IMR-90 (cell line): ENCODE results near the gene EGLN3. TPM values are rescaled to one million over a fixed set of nuclear protein-coding genes. Genes with fewer than 3 reads are reported as not detected.

Experiments used
- ATAC-seq: fragments of 200-7000 bp; cut with Tn5 transposase; 2 replicates; pipeline ENCODE4 v1.9.1; 2020; ENCODE audit warnings: low read depth, mild to moderate bottlenecking, moderate library complexity
- BruUV-seq: library from RNA; stranded (reverse); fragments of 400-500 nt; replicated peaks from 2 replicates; lab custom pipeline; 2021; lab: Mats Ljungman, UMichigan
- CTCF ChIA-PET: fragments of 300-600 bp; formaldehyde crosslinking; extraction: SDS; loops from one replicate; lab custom pipeline; 2021; ENCODE audit warnings: antibody characterized with exemption; lab: Yijun Ruan, JAX
- POLR2A ChIA-PET: fragments of 300-600 bp; sonication (Branson Sonifier 250); formaldehyde crosslinking; loops from one replicate; lab custom pipeline; 2022; ENCODE audit warnings: antibody characterized with exemption; ENCODE audit not compliant: unreplicated experiment; lab: Charles Lee
- DNase-seq: peaks from one replicate; pipeline ENCODE4 v3.0.0; 2013
- H2AFZ ChIP-seq: replicated peaks from 2 replicates; pipeline ENCODE3; 2013; ENCODE audit warnings: low read length, mild to moderate bottlenecking; ENCODE audit not compliant: poor library complexity
- H2AK5ac ChIP-seq: 2 replicates; pipeline ENCODE4 v1.6.1; 2013; ENCODE audit warnings: low read depth, low read length, inconsistent platforms
- H2AK9ac ChIP-seq: replicated peaks from 2 replicates; pipeline ENCODE3; 2013; ENCODE audit warnings: mild to moderate bottlenecking, low read depth, low read length, moderate library complexity; ENCODE audit not compliant: poor library complexity
- H2BK120ac ChIP-seq: 2 replicates; pipeline ENCODE4 v1.6.1; 2013; ENCODE audit warnings: low read depth, low read length, inconsistent platforms
- H2BK15ac ChIP-seq: 3 replicates; pipeline ENCODE4 v1.6.1; 2013; ENCODE audit warnings: low read depth, low read length, inconsistent platforms
- H2BK20ac ChIP-seq: 2 replicates; pipeline ENCODE4 v1.6.1; 2013; ENCODE audit warnings: low read depth, mild to moderate bottlenecking, inconsistent platforms, low read length, moderate library complexity
- H2BK5ac ChIP-seq: 2 replicates; pipeline ENCODE4 v1.6.1; 2013; ENCODE audit warnings: mild to moderate bottlenecking, low read depth, low read length, inconsistent platforms; ENCODE audit not compliant: poor library complexity, severe bottlenecking
- H3K14ac ChIP-seq: replicated peaks from 2 replicates; pipeline ENCODE4 v1.6.1; 2013; ENCODE audit warnings: low read depth, low read length, inconsistent platforms
- H3K18ac ChIP-seq: 2 replicates; pipeline ENCODE4 v1.6.1; 2013; ENCODE audit warnings: low read depth, low read length, control low read depth
- H3K23ac ChIP-seq: 2 replicates; pipeline ENCODE4 v1.6.1; 2013; ENCODE audit warnings: low read depth, low read length, inconsistent platforms
- H3K27ac ChIP-seq: 2 replicates; pipeline ENCODE4 v1.5.1; 2013; ENCODE audit warnings: mild to moderate bottlenecking, control low read depth, low read length; ENCODE audit not compliant: insufficient read depth
- H3K27me3 ChIP-seq: 2 replicates; pipeline ENCODE4 v1.6.1; 2013; ENCODE audit warnings: low read length; ENCODE audit not compliant: control insufficient read depth, insufficient read depth
- H3K36me3 ChIP-seq: 2 replicates; pipeline ENCODE4 v1.6.1; 2013; ENCODE audit warnings: low read length, mixed read lengths; ENCODE audit not compliant: control insufficient read depth, insufficient read depth
- H3K4ac ChIP-seq: 2 replicates; pipeline ENCODE4 v1.6.1; 2013; ENCODE audit warnings: low read depth, low read length, inconsistent platforms
- H3K4me1 ChIP-seq: 2 replicates; pipeline ENCODE4 v1.6.1; 2013; ENCODE audit warnings: low read length, mixed read lengths; ENCODE audit not compliant: control insufficient read depth, insufficient read depth
- H3K4me2 ChIP-seq: 2 replicates; pipeline ENCODE4 v1.6.1; 2013; ENCODE audit warnings: low read depth, mild to moderate bottlenecking, control low read depth, low read length, moderate library complexity
- H3K4me3 ChIP-seq: 2 replicates; pipeline ENCODE4 v1.5.1; 2013; ENCODE audit warnings: low read depth, mild to moderate bottlenecking, control low read depth, low read length, moderate library complexity; ENCODE audit not compliant: insufficient read depth
- H3K56ac ChIP-seq: 2 replicates; pipeline ENCODE4 v1.6.1; 2013; ENCODE audit warnings: low read length, inconsistent platforms; ENCODE audit not compliant: insufficient read depth; ENCODE audit errors: extremely low read depth
- H3K79me1 ChIP-seq, 2 experiments: 2 replicates each; pipeline ENCODE4 v1.6.1; 2013; ENCODE audit warnings: low read length in 2 of 2, inconsistent platforms in 1 of 2, low read depth in 1 of 2
- H3K9ac ChIP-seq: 2 replicates; pipeline ENCODE4 v1.6.1; 2013; ENCODE audit warnings: low read depth, low read length, control low read depth
- H3K9me1 ChIP-seq: 2 replicates; pipeline ENCODE4 v1.6.1; 2013; ENCODE audit warnings: low read length, inconsistent platforms; ENCODE audit not compliant: insufficient read depth
- H3K9me3 ChIP-seq: 2 replicates; pipeline ENCODE4 v1.6.1; 2013; ENCODE audit warnings: low read length; ENCODE audit not compliant: control insufficient read depth, insufficient read depth
- H4K20me1 ChIP-seq: 2 replicates; pipeline ENCODE4 v1.6.1; 2013; ENCODE audit warnings: low read length, inconsistent platforms; ENCODE audit not compliant: insufficient read depth
- H4K5ac ChIP-seq: 2 replicates; pipeline ENCODE4 v1.6.1; 2013; ENCODE audit warnings: mild to moderate bottlenecking, low read depth, low read length, control low read depth
- H4K8ac ChIP-seq, 2 experiments: 2 replicates each; pipeline ENCODE4 v1.6.1; 2013; ENCODE audit warnings: low read depth in 2 of 2, low read length in 2 of 2, control low read depth in 1 of 2, inconsistent platforms in 1 of 2
- H4K91ac ChIP-seq: 2 replicates; pipeline ENCODE4 v1.6.1; 2013; ENCODE audit warnings: low read depth, low read length, inconsistent platforms; ENCODE audit not compliant: insufficient read depth
- BHLHE40 ChIP-seq: fragments of 150-350 bp; IDR thresholded peaks from 2 replicates; pipeline ENCODE4 v1.6.1; 2016; ENCODE audit warnings: mild to moderate bottlenecking, low read depth, low read length
- CEBPB ChIP-seq: IDR thresholded peaks from 2 replicates; pipeline ENCODE4 v1.6.1; 2012; ENCODE audit warnings: low read depth, low read length, improper control_type of control experiment
- CHD1 ChIP-seq: IDR thresholded peaks from 2 replicates; pipeline ENCODE4 v1.6.1; 2012; ENCODE audit warnings: low read depth, low read length, improper control_type of control experiment
- ELK1 ChIP-seq: fragments of 150-350 bp; IDR thresholded peaks from 2 replicates; pipeline ENCODE4 v1.6.1; 2016; ENCODE audit warnings: low read depth, mild to moderate bottlenecking, low read length, moderate library complexity, borderline replicate concordance
- FOS ChIP-seq: fragments of 150-350 bp; IDR thresholded peaks from 2 replicates; pipeline ENCODE4 v1.6.1; 2016; ENCODE audit warnings: low read depth, low read length
- MAFK ChIP-seq: IDR thresholded peaks from 2 replicates; pipeline ENCODE4 v1.6.1; 2012; ENCODE audit warnings: low read depth, low read length, improper control_type of control experiment
- MAZ ChIP-seq: IDR thresholded peaks from 2 replicates; pipeline ENCODE4 v1.6.1; 2012; ENCODE audit warnings: low read depth, mild to moderate bottlenecking, low read length, improper control_type of control experiment, moderate library complexity, borderline replicate concordance
- MXI1 ChIP-seq: IDR thresholded peaks from 2 replicates; pipeline ENCODE4 v1.6.1; 2012; ENCODE audit warnings: low read depth, mild to moderate bottlenecking, low read length, moderate library complexity, borderline replicate concordance
- NFE2L2 ChIP-seq: fragments of 150-350 bp; IDR thresholded peaks from 2 replicates; pipeline ENCODE4 v1.6.1; 2016; ENCODE audit warnings: low read depth, mild to moderate bottlenecking, low read length
- POLR2A ChIP-seq: IDR thresholded peaks from 2 replicates; pipeline ENCODE4 v1.6.1; 2012; ENCODE audit warnings: mild to moderate bottlenecking, low read depth, low read length
- RAD21 ChIP-seq: IDR thresholded peaks from 2 replicates; pipeline ENCODE4 v1.6.1; 2012; ENCODE audit warnings: low read length, improper control_type of control experiment
- RCOR1 ChIP-seq: IDR thresholded peaks from 2 replicates; pipeline ENCODE4 v1.6.1; 2012; ENCODE audit warnings: mild to moderate bottlenecking, low read length, improper control_type of control experiment; ENCODE audit not compliant: insufficient replicate concordance
- RFX5 ChIP-seq: IDR thresholded peaks from 2 replicates; pipeline ENCODE4 v1.8.0; 2012; ENCODE audit warnings: low read depth, mild to moderate bottlenecking, low read length, moderate library complexity
- SMC3 ChIP-seq: fragments of 150-350 bp; IDR thresholded peaks from 2 replicates; pipeline ENCODE4 v1.6.1; 2016; ENCODE audit warnings: low read depth, mild to moderate bottlenecking, antibody characterized with exemption, low read length, moderate library complexity
- WGBS, 2 experiments: methylation state at CpG; one replicate each; pipeline versions ENCODE4 v1.1.5 to v1.1.7; 2013; ENCODE audit warnings: missing lambda C conversion rate in 2 of 2; ENCODE audit not compliant: insufficient read length in 1 of 2; ENCODE audit errors: extremely low coverage in 2 of 2; 5-methylcytosine and 5-hydroxymethylcytosine counted together
- dilution Hi-C: fragments of 300-500 bp; cut with HindIII; formaldehyde crosslinking; loops from one replicate; pipeline ENCODE4 v1.14.3; 2018; ENCODE audit warnings: low sequenced_read_pairs; ENCODE audit not compliant: unreplicated experiment
- in situ Hi-C: fragments of 300-500 bp; cut with MboI; formaldehyde crosslinking; loops from 3 replicates; pipeline ENCODE4 v1.14.3; 2019; ENCODE audit warnings: low sequenced_read_pairs, inconsistent platforms, mixed read lengths
- intact Hi-C: fragments of 100-400 bp; cut with micrococcal nuclease; formaldehyde crosslinking; loops from 2 replicates; pipeline ENCODE4 v1.10.0; 2022
- polyA plus RNA-seq, 3 experiments: library from polyadenylated mRNA; depleted of rRNA; stranded (reverse); fragments of >200 nt; gene quantifications; 2 replicates each; pipeline ENCODE4 v1.2.3, GENCODE V29; 2012; ENCODE audit warnings: low replicate concordance in 1 of 3
- total RNA-seq: library from RNA; depleted of rRNA; stranded (reverse); fragments of >200 nt; gene quantifications from 2 replicates; pipeline ENCODE4 v1.2.3, GENCODE V29; 2012
- TF ChIP-seq, protein P1 (sequence below): conservative IDR thresholded peaks from 2 replicates; pipeline ENCODE4 v1.5.1; 2012; ENCODE audit warnings: mild to moderate bottlenecking, low read depth, low read length, improper control_type of control experiment
- TF ChIP-seq, protein P2 (sequence below): fragments of 150-350 bp; IDR thresholded peaks from 2 replicates; pipeline ENCODE4 v1.6.1; 2017; ENCODE audit warnings: mild to moderate bottlenecking, antibody characterized with exemption, low read length, low read depth

EGLN3 gene
- total and polyA plus RNA-seq, 2 of the 4 experiments (the other 2 are of a cell fraction) = under 0.01 to 0.03 TPM

GRCh38 chr14:33967138-33967537, 16.3 kb upstream of the EGLN3 start:
- Histone ChIP-seq H3K9me1 (no peaks in the 10 kb centered on the region), H3K23ac (no peak overlapping the region), H4K5ac (no peak overlapping the region), H3K36me3 (no peaks in the 10 kb centered on the region), H3K4ac (no peak overlapping the region), H3K4me2 (no peak overlapping the region), H4K8ac (no peak overlapping the region), H3K27ac (no peak overlapping the region), H3K79me1 (no peaks in the 10 kb centered on the region), H3K9ac (no peak overlapping the region), H4K20me1 (no peaks in the 10 kb centered on the region), H3K4me3 (no peak overlapping the region), H2BK120ac (no peak overlapping the region), H4K91ac (no peak overlapping the region), H3K14ac (no peak overlapping the region), H3K56ac (no peak overlapping the region), H2BK15ac (no peak overlapping the region), H2AK9ac (no peak overlapping the region), H3K27me3 (no peaks in the 10 kb centered on the region), H2AK5ac (no peak overlapping the region), H3K4me1 (no peaks in the 10 kb centered on the region), H2BK5ac (no peak overlapping the region), H3K9me3 (no peaks in the 10 kb centered on the region; the same call in 1 of the 2 replicates), H2AFZ (no peak overlapping the region), H2BK20ac (no peak overlapping the region), H3K18ac (no peak overlapping the region)
- no TSS peak for BruUV-seq
- ChIA-PET POLR2A (no interaction called here), CTCF (no interaction called here)
- TF ChIP-seq ELK1 (no peak), POLR2A (no peak), MAZ (no peak), SMC3 (no peak), FOS (no peak), CEBPB (no peak), RAD21 (no peak), RFX5 (no peak), MAFK (no peak), CHD1 (no peak), MXI1 (no peak), NFE2L2 (no peak), BHLHE40 (no peak), RCOR1 (no peak)
- TF ChIP-seq, protein P1, sequence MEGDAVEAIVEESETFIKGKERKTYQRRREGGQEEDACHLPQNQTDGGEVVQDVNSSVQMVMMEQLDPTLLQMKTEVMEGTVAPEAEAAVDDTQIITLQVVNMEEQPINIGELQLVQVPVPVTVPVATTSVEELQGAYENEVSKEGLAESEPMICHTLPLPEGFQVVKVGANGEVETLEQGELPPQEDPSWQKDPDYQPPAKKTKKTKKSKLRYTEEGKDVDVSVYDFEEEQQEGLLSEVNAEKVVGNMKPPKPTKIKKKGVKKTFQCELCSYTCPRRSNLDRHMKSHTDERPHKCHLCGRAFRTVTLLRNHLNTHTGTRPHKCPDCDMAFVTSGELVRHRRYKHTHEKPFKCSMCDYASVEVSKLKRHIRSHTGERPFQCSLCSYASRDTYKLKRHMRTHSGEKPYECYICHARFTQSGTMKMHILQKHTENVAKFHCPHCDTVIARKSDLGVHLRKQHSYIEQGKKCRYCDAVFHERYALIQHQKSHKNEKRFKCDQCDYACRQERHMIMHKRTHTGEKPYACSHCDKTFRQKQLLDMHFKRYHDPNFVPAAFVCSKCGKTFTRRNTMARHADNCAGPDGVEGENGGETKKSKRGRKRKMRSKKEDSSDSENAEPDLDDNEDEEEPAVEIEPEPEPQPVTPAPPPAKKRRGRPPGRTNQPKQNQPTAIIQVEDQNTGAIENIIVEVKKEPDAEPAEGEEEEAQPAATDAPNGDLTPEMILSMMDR = no peak
- TF ChIP-seq, protein P2, sequence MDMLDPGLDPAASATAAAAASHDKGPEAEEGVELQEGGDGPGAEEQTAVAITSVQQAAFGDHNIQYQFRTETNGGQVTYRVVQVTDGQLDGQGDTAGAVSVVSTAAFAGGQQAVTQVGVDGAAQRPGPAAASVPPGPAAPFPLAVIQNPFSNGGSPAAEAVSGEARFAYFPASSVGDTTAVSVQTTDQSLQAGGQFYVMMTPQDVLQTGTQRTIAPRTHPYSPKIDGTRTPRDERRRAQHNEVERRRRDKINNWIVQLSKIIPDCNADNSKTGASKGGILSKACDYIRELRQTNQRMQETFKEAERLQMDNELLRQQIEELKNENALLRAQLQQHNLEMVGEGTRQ = no peak
- DNase-seq (no peak), ATAC-seq (no peak)
- dilution Hi-C loops (no loop called here), in situ Hi-C loops (no loop called here), intact Hi-C loops (no loop called here)
- WGBS, 2 experiments = no CpG with 5 or more reads among the region's 4 CpGs
